Measurements from ENCODE around the gene P3H1.
A peak's percentile ranks its signal among the peaks of the same experiment; 100 is the strongest.

P3H1 gene

GRCh38 chr1:42748461-42749410, 18.1 kb downstream of the P3H1 start:
- TF ChIP-seq CTCF (IDR thresholded peaks at IDR 0.05; ENCODE audit: insufficient read depth, low read length, missing control alignments): no peak
- ChIA-PET CTCF (interaction anchor here (1.3 to 4.5 kb wide), 6 partner anchors 8 to 169 kb away, joined by 3 to 34 read pairs (median 10); no protein-coding TSS in a partner anchor), POLR2A (interaction anchor here (0.6 kb wide), 1 partner anchor 73 kb away, joined by 3 read pairs; no protein-coding TSS in a partner anchor)
- DNase-seq (ENCODE audit: low read depth, low spot score): no peak
- no peak overlapping the region for H3K4me3 ChIP-seq (ENCODE audit: low read depth, low read length)

GRCh38 chr1:42748021-42748420, 18.8 kb downstream of the P3H1 start:
- no peak for DNase-seq (ENCODE audit: low read depth, low spot score)
- TF ChIP-seq CTCF (IDR thresholded peaks at IDR 0.05; ENCODE audit: insufficient read depth, low read length, missing control alignments): no peak
- CTCF ChIA-PET: interaction anchor here (1.2 to 4.5 kb wide), 5 partner anchors 9 to 170 kb away, joined by 4 to 34 read pairs (median 15); partner anchors contain the start of genes C1orf50 and P3H1
- POLR2A ChIA-PET: no interaction called here
- no peak overlapping the region for H3K4me3 ChIP-seq (ENCODE audit: low read depth, low read length)

GRCh38 chr1:42747125-42747524, 19.7 kb downstream of the P3H1 start:
- no peak for DNase-seq (ENCODE audit: low read depth, low spot score)
- H3K4me3 ChIP-seq (ENCODE audit: low read depth, low read length): no peak overlapping the region
- ChIA-PET CTCF (interaction anchor here (0.7 to 4.5 kb wide), 12 partner anchors 10 to 600 kb away, joined by 3 to 34 read pairs (median 5); partner anchors contain the start of genes C1orf50 and P3H1), POLR2A (no interaction called here)
- TF ChIP-seq CTCF (IDR thresholded peaks at IDR 0.05; ENCODE audit: insufficient read depth, low read length, missing control alignments): peak; percentile 64

GRCh38 chr1:42746436-42747105, 20.3 kb downstream of the P3H1 start:
- ChIA-PET POLR2A (no interaction called here), CTCF (interaction anchor here (0.8 to 4.5 kb wide), 12 partner anchors 11 to 599 kb away, joined by 3 to 34 read pairs (median 5); partner anchors contain the start of genes C1orf50 and P3H1)
- TF ChIP-seq CTCF (IDR thresholded peaks at IDR 0.05; ENCODE audit: insufficient read depth, low read length, missing control alignments): no peak
- no peak overlapping the region for H3K4me3 ChIP-seq (ENCODE audit: low read depth, low read length)
- DNase-seq (ENCODE audit: low read depth, low spot score): no peak

- no peak for DNase-seq (ENCODE audit: low read depth, low spot score)
- POLR2A ChIA-PET: interaction anchor here (1.2 kb wide), 1 partner anchor 20 kb away, joined by 3 read pairs; no protein-coding TSS in a partner anchor
These were observed 21.0 kb downstream of the P3H1 start for GRCh38 chr1:42745851-42746250.

More at GRCh38 chr1:42745851-42746250, 21.0 kb downstream of the P3H1 start:
- no peak overlapping the region for H3K4me3 ChIP-seq (ENCODE audit: low read depth, low read length)
- CTCF ChIA-PET: interaction anchor here (0.8 to 4.5 kb wide), 9 partner anchors 8 to 598 kb away, joined by 3 to 34 read pairs (median 6); no protein-coding TSS in a partner anchor
- no peak for TF ChIP-seq CTCF (IDR thresholded peaks at IDR 0.05; ENCODE audit: insufficient read depth, low read length, missing control alignments)

Data from AG04449 (cell line).